K562 treated with DMSO at 1 percent for 4 hours (cell line): Measurements from ENCODE around the gene TRAK1. TPM values are rescaled to one million over a fixed set of nuclear protein-coding genes. Genes with fewer than 3 reads are reported as not detected.

Source experiments
- total RNA-seq: library from RNA; unstranded; fragments of 300-600 nt; gene quantifications from 2 replicates; pipeline ENCODE4 v1.2.3, GENCODE V29; 2022; ENCODE audit not compliant: insufficient read depth

The TRAK1 gene
- 20.1 and 26.0 TPM in 2 replicates for total RNA-seq

GRCh38 chr3:42090973-42091731 lies at the start of gene TRAK1:
Gene TRAK1, plus strand, starts transcription at chr3:42091357. Its CDS starts 113 bp downstream, at chr3:42091470.

GRCh38 chr3:42266085-42266484 lies 174.9 kb downstream of the TRAK1 start, which contains the start of gene CCK:
Gene CCK, minus strand, starts transcription at chr3:42266185. Its CDS starts 2,555 bp downstream, at chr3:42263630.

Other genes starting within 250 kb of the TRAK1 start
- gene ULK4, start 129.3 kb upstream of the TRAK1 start, total RNA-seq = not detected in 2 replicates
- not detected in 2 replicates for gene CCK, start 174.8 kb downstream of the TRAK1 start, total RNA-seq